Stimulated activated CD8-positive, alpha-beta memory T cell treated with anti-CD3 and anti-CD28 coated beads, Interleukin-12 subunit alpha, Interleukin-12 subunit beta, amount 100 ng/mL, for 1 hour (primary cell): ENCODE data around the gene LYST.
A peak's percentile ranks its signal among the peaks of the same experiment; 100 is the strongest.

Experiments used
- DNase-seq: peaks from one replicate; pipeline ENCODE4 v3.0.0-alpha.2; 2020; ENCODE audit warnings: low read depth

Gene LYST

DNA sequence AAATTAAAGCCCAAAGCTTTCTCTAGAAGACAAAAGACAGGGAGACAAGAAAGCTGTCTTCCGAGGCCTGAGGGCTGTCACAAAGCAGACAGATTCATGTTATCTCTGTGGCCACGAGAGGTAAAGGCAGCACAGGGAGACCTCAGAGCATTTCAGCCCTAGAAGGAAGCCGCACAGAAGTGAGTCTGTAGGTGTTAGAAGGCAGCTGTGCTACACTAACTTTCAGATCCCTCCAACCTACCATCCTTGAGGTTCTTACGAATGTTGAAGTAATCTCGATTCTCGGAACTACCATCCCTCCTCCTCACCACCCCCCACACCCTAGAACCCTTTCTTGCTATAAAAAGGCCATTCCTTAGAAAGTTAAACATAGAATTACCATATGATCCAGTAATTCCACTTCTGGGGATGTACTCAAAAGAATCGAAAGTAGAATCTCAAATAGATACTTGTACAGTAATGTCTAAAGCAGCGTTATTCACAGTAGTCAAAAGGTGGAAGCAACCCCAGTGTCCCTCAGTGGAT, 21.5 kb upstream of the LYST start:
- peak; percentile 15 for DNase-seq

DNA sequence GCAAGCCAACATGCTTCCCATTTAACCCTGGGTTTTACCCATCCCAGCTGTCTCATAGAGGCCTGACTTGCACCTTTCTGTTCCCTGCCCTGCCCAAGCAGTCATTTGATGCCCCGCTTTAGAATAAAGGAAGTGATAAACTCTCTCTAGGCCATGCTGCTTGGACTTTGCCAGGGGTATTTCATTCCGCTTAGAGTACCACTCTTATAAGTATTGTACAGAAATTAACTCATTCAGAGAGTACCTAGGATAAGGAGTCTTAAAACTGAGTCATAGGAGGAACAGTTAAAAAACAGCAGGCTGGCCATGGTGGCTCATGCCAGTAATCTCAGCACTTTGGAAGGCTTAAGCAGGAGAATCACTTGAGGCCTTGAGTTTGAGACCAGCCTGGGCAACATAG, 21.0 kb upstream of the LYST start:
- no peak for DNase-seq

DNA sequence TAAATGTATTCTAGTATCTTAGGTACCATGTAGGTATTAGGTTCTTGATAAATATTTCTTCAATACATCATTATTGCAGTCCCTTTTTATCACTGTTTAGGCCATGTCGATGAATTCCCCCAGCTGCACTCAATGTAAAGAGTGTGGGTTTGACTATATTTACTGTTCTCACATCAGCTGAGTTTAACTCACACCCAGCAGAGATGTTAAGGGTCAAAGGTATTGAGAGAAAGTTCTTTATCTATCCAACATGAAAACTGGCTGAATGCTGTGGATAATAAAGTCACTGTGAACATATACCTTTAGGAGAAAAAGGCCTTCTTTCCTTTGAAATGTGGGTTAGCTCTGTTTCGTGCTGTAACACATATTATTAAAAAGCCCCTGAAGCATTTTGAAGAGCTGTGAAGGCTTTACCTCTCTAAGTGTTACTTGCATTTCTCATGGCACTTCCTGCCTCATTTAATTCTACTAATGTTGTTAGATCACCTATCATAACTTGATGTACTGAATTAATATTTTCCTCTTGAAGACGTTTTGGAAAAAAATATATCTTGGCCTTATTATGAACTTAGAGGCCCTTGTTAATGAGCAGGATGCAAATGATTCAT, 19.1 kb upstream of the LYST start:
- DNase-seq = no peak

GRCh38 chr1:235883261-235883927, 16.7 kb upstream of the LYST start:
- DNase-seq = no peak

- DNase-seq = no peak
Observed at GRCh38 chr1:235882816-235883215, 16.1 kb upstream of the LYST start.

DNA sequence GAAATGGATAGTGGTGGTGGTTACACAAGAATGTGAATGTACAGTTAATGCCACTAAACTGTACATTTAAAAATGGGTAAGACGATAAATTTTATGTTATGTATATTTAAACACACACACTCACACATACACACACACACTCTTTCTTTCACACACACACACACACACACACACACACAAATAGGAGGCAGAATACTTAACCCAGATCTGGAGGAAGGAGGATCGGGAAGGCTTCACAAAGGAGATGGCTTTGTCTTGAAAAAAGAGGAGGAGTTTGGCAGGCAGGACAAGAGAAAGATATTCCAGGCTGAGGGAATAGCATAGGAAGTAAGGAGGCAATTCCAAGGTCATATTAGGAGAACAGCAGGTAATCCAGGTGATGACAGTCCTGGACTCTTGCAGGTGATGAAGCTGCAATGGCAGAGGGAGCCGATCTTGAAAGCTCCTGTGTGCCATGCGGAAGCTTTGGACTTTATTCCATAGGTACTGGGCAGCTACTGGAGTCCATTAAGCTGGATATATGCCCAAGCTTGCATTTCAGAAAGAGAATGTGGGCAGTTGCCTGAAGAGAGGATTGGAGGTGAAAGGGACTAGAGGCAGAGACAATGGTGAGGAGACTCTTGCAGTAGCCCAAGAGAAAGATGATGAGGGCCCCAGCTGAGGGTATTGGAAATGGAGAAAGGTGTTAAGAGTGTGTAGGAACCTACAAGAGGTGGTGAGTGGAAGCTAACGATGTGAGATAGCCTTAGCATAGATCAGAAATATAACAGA, 15.4 kb upstream of the LYST start:
- no peak for DNase-seq

- no peak for DNase-seq
Observed at GRCh38 chr1:235878082-235878811, 11.5 kb upstream of the LYST start.

- no peak for DNase-seq
Observed at GRCh38 chr1:235876402-235876841, 9.7 kb upstream of the LYST start.

- DNase-seq = no peak
Observed at GRCh38 chr1:235875036-235875597, 8.4 kb upstream of the LYST start.

DNA sequence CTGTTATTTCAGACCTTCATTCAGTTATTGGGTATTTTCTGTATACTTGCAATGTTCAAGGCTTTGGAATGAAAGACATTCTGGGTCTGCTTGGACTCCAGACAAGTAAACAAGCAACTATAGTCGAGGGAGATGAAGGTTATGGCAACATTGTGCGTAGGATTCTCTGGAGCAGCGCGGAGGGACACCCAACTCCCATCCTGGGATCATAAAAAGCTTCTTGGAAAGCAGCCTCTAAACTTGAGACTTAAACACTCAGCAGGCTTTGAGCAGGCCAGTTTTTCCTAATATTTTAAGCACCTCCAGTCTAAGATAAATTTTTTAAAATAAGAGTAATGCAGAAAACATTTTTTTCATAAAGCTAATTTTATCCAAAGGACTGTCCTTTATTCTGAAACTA, 7.6 kb upstream of the LYST start:
- no peak for DNase-seq

GRCh38 chr1:235873571-235873970, 6.9 kb upstream of the LYST start:
- no peak for DNase-seq

DNA sequence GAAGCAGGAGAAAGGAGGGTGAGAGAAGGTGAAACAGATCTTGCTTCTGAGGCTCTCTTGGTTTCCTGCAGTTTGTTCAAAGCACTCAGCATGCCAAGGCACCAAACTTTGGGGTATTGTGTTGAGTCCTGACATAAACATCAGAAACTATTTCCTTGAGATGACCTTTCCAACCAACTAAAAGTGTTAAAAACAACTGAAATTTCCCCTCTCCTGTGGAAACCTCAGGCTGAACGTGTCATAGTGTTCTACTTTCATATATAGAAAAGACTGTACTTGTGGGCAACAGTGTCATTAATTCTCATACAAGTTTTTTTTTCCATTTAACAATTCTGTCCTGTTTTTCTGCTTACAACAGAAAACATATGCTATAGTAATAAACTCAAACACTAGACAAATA, 6.3 kb upstream of the LYST start:
- DNase-seq = no peak

DNA sequence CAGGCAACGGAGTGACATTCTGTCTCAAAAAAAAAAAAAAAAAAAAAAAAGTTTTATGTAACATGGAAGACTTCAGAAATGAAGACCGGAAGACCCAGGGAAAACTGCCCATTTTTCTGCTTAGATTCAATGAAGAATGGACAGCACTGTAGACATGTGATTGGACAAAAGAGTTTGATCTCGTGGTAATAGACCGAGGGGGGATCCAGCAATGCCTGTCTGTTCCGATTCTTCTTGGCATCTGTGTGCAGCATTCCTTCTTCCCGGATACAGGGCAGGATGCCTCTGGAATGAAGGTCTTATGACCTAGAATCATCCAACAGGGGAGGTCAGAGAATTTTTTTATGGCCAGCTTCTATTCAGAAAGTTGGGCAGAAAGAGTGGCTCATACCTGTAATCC, 5.6 kb upstream of the LYST start:
- DNase-seq = no peak

DNA sequence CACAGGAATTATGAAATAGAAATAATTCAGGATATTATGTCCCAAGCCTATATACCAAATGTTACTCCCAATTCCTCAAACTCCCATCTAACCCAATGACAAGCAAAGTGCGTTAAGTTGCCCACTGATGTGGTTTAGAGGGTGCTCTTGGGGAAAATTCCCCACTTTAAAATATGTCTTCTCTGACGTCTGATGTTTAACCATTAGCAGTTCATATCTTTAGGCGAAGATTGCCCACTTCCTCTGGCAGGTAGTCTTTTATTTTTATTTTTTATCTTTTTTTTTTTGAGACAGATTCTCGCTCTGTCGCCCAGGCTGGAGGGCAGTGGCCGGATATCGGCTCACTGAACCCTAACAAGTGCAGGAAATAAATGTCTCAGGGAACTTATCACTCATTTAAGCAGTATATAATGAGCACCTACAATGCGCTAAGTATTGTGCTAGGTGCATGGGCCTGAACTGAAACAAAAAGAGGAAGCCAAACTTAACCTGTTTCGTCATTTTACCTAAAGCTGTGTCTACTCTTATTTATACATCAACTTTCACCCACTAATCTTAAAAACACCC, 1.3 kb upstream of the LYST start:
- DNase-seq = peak; percentile 29

- peak; percentile 96 for DNase-seq
Observed at GRCh38 chr1:235866913-235867845, 473 bp upstream of the LYST start.

- DNase-seq = no peak
Observed at GRCh38 chr1:235865565-235866204, 1.0 kb downstream of the LYST start.

DNA sequence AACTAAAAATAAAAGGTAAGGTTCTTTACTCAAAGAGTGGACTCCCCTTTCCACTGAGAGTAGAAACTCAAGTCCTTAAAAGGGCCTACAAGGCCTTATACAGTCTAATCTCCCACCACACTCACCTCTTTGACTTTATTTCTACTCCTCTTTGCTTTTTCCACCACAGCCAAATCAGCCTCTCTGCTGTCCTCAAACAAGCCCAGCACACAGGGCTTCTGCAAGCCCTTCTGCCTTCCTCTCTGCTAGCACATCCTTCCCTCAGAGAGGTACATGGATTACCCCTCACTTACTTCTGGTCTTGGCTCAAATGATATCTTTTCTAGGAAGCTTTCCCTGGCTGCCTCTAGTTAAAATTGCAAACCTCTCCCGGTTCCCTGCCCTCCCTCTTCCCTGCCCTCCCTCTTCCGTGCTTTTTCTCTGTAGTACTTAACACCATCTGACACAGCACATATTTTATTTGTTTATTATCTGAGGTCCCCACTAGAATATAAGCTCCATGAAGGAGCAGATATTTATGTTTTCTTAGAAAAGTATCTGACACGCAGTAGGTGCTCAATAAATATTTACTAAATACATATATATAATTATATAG, 1.7 kb downstream of the LYST start:
- no peak for DNase-seq

GRCh38 chr1:235864469-235864868, 2.2 kb downstream of the LYST start:
- no peak for DNase-seq

- DNase-seq = no peak
Observed at GRCh38 chr1:235863699-235864093, 3.0 kb downstream of the LYST start.

DNA sequence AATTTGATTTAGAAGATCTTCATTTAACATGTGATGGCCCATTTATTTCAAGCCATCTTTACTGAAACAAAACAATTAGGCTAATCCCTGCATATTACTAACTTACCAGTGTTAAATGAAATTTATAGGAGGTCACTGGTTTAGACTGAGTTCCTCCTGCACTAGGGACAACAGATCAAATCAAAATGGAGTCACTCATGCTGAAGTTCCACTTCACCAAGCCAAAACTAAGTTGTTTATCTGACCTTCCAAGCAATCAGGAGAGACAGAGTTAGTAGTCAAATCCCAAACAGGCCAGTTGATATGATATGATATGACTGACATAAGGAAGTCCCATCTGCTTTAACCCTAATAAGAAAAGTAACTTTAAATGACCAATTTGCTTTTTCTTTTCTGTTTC, 4.8 kb downstream of the LYST start:
- DNase-seq = no peak
